GM12878 (cell line): ENCODE measurements around the gene WDR91. TPM values are rescaled to one million over a fixed set of nuclear protein-coding genes. Genes with fewer than 3 reads are reported as not detected.

Source experiments
- ATAC-seq: fragments of 200-7000 bp; cut with Tn5 transposase; 3 replicates; pipeline ENCODE4 v1.9.1; 2020; ENCODE audit warnings: mild to moderate bottlenecking, moderate library complexity
- BruUV-seq: library from RNA; stranded (reverse); fragments of 400-500 nt; replicated peaks from 2 replicates; lab custom pipeline; 2021; lab: Mats Ljungman, UMichigan
- CTCF ChIA-PET: fragments of 300-600 bp; sonication (Branson Sonifier 250); formaldehyde crosslinking; extraction: SDS; loops from one replicate; lab custom pipeline; 2021; ENCODE audit warnings: inconsistent platforms; lab: Yijun Ruan, JAX
- POLR2A ChIA-PET: fragments of 350-600 bp; formaldehyde crosslinking; extraction: SDS; loops from one replicate; lab custom pipeline; 2021; ENCODE audit warnings: inconsistent platforms; lab: Charles Lee
- RAD21 ChIA-PET: fragments of 300-600 bp; sonication (Branson Sonifier 250); formaldehyde crosslinking; loops from one replicate; lab custom pipeline; 2023; ENCODE audit warnings: antibody characterized with exemption; ENCODE audit not compliant: unreplicated experiment; lab: Charles Lee
- SMC1A ChIA-PET: fragments of 300-600 bp; sonication (Branson Sonifier 250); formaldehyde crosslinking; loops from one replicate; lab custom pipeline; 2023; ENCODE audit not compliant: unreplicated experiment, uncharacterized antibody; lab: Charles Lee
- DNase-seq: peaks from one replicate; pipeline ENCODE4 v3.0.0-alpha.2; 2011; ENCODE audit warnings: low read depth, low spot score
- FAIRE-seq: peaks from 3 replicates; lab custom pipeline; 2011; peaks lifted over from hg19 to GRCh38; lab: Jason Lieb, UNC
- H2AFZ ChIP-seq: 2 replicates; pipeline ENCODE4 v1.6.0; 2011; ENCODE audit warnings: low read depth, low read length, control low read depth; ENCODE audit not compliant: control insufficient read depth
- H3K27ac ChIP-seq: 2 replicates; pipeline ENCODE4 v1.5.1; 2011; ENCODE audit warnings: control low read depth; ENCODE audit not compliant: control insufficient read depth, insufficient read depth
- H3K27me3 ChIP-seq, 2 experiments: replicated peaks in 1 of 2; 2 replicates each; pipeline versions ENCODE4 v1.6.0 to v1.6.1; 2011; ENCODE audit warnings: low read length in 1 of 2; ENCODE audit not compliant: control insufficient read depth in 2 of 2, insufficient read depth in 2 of 2
- H3K36me3 ChIP-seq, 2 experiments: 2 replicates each; pipeline ENCODE4 v1.5.1; 2011; ENCODE audit warnings: low read length in 1 of 2; ENCODE audit not compliant: control insufficient read depth in 2 of 2, insufficient read depth in 2 of 2
- H3K4me1 ChIP-seq: 2 replicates; pipeline ENCODE4 v1.6.1; 2011; ENCODE audit warnings: mild to moderate bottlenecking, low read length, moderate library complexity, mixed read lengths; ENCODE audit not compliant: control insufficient read depth, insufficient read depth
- H3K4me2 ChIP-seq: 2 replicates; pipeline ENCODE4 v1.6.0; 2011; ENCODE audit warnings: control low read depth; ENCODE audit not compliant: control insufficient read depth, insufficient read depth
- H3K4me3 ChIP-seq: fragments of 200-600 bp; sonication (generic); 2 replicates; pipeline ENCODE4 v1.5.1; 2016
- H3K79me2 ChIP-seq: 2 replicates; pipeline ENCODE4 v1.6.0; 2011; ENCODE audit warnings: low read length; ENCODE audit not compliant: control insufficient read depth, insufficient read depth
- H3K9ac ChIP-seq: 2 replicates; pipeline ENCODE4 v1.8.0; 2011; ENCODE audit warnings: low read length, control low read depth, mixed read lengths; ENCODE audit not compliant: control insufficient read depth, insufficient read depth
- H3K9me3 ChIP-seq: replicated peaks from 3 replicates; pipeline ENCODE4 v1.5.1; 2011; ENCODE audit warnings: mild to moderate bottlenecking, low read length; ENCODE audit not compliant: control insufficient read depth, insufficient read depth
- H4K20me1 ChIP-seq: 2 replicates; pipeline ENCODE4 v1.6.0; 2011; ENCODE audit not compliant: control insufficient read depth, insufficient read depth
- CHD2 ChIP-seq: IDR thresholded peaks from 2 replicates; pipeline ENCODE4 v1.6.1; 2011; ENCODE audit warnings: low read depth, low read length, improper control_type of control experiment, borderline replicate concordance
- CREB1 ChIP-seq: IDR thresholded peaks from 2 replicates; pipeline ENCODE4 v1.6.1; 2012; ENCODE audit warnings: low read depth, mild to moderate bottlenecking, inconsistent platforms
- ELK1 ChIP-seq: IDR thresholded peaks from 2 replicates; pipeline ENCODE4 v1.6.1; 2012; ENCODE audit warnings: low read depth, low read length, improper control_type of control experiment
- EP300 ChIP-seq, 2 experiments: fragments of 150-350 bp in 1 of 2; IDR thresholded peaks; 2 replicates each; pipeline ENCODE4 v1.6.1; 2011 to 2012; ENCODE audit warnings: low read depth in 2 of 2, low read length in 2 of 2, borderline replicate concordance in 1 of 2, improper control_type of control experiment in 1 of 2, inconsistent platforms in 1 of 2; ENCODE audit not compliant: control insufficient read depth in 1 of 2
- GATAD2B ChIP-seq: fragments of 450-650 bp; conservative IDR thresholded peaks from 2 replicates; pipeline ENCODE4 v1.6.1; 2017; ENCODE audit warnings: low read depth, mild to moderate bottlenecking, moderate library complexity
- HDAC2 ChIP-seq: fragments of 200-600 bp; sonication (generic); IDR thresholded peaks from 2 replicates; pipeline ENCODE4 v1.6.1; 2017
- KAT2A ChIP-seq: conservative IDR thresholded peaks from 2 replicates; pipeline ENCODE4 v1.6.1; 2011; ENCODE audit warnings: low read depth, low read length; ENCODE audit not compliant: control insufficient read depth
- MLLT1 ChIP-seq: fragments of 450-650 bp; IDR thresholded peaks from 2 replicates; pipeline ENCODE4 v1.6.1; 2016; ENCODE audit warnings: mild to moderate bottlenecking
- MTA2 ChIP-seq: fragments of 450-650 bp; IDR thresholded peaks from 2 replicates; pipeline ENCODE4 v1.6.1; 2016; ENCODE audit warnings: low read depth, mild to moderate bottlenecking, moderate library complexity
- PAX5 ChIP-seq: IDR thresholded peaks from 2 replicates; pipeline ENCODE4 v1.6.1; 2011; ENCODE audit warnings: low read depth, low read length, borderline replicate concordance
- PBX3 ChIP-seq: IDR thresholded peaks from 2 replicates; pipeline ENCODE4 v1.6.1; 2011; ENCODE audit warnings: mild to moderate bottlenecking, low read depth, low read length, moderate library complexity; ENCODE audit not compliant: insufficient replicate concordance
- RAD21 ChIP-seq: IDR thresholded peaks from 2 replicates; pipeline ENCODE4 v1.6.1; 2011; ENCODE audit warnings: mild to moderate bottlenecking, low read depth, low read length, moderate library complexity; ENCODE audit not compliant: insufficient read depth
- SIN3A ChIP-seq: IDR thresholded peaks from 2 replicates; pipeline ENCODE4 v1.6.1; 2012; ENCODE audit warnings: low read depth, low read length, improper control_type of control experiment
- SMAD5 ChIP-seq: IDR thresholded peaks from 2 replicates; pipeline ENCODE4 v1.6.1; 2016; ENCODE audit warnings: antibody characterized with exemption, low read depth
- SMARCA5 ChIP-seq: fragments of 450-650 bp; IDR thresholded peaks from 2 replicates; pipeline ENCODE4 v1.6.1; 2017; ENCODE audit warnings: mild to moderate bottlenecking
- STAT3 ChIP-seq: IDR thresholded peaks from 2 replicates; pipeline ENCODE4 v1.6.1; 2011; ENCODE audit warnings: low read depth, low read length, improper control_type of control experiment
- YY1 ChIP-seq: IDR thresholded peaks from 2 replicates; pipeline ENCODE4 v1.6.1; 2011; ENCODE audit warnings: low read depth, mild to moderate bottlenecking, low read length
- WGBS: methylation state at CpG from one replicate; pipeline ENCODE4 v1.1.6; 2016; ENCODE audit warnings: low lambda C conversion rate; ENCODE audit not compliant: insufficient replicate concordance, insufficient coverage; ENCODE audit errors: missing lambda C conversion rate; 5-methylcytosine and 5-hydroxymethylcytosine counted together
- in situ Hi-C: fragments of 300-500 bp; cut with MboI; formaldehyde crosslinking; loops from 9 replicates; pipeline ENCODE4 v1.14.3; 2018; ENCODE audit warnings: mixed read lengths
- intact Hi-C: fragments of 100-400 bp; cut with micrococcal nuclease; formaldehyde crosslinking; loops from one replicate; pipeline ENCODE4 v1.14.2; 2022; ENCODE audit not compliant: unreplicated experiment
- polyA plus RNA-seq, 11 experiments: library from polyadenylated mRNA; depleted of rRNA in 4 of 11; unstranded in 6 of 11; stranded (reverse) in 5 of 11; fragments of >200 nt; fragmentation: Nextera tagmentation in 4 of 11; fragmentation: Illumina TruSeq in 1 of 11; extraction: Ambion mirVana in 4 of 11; extraction: Trizol in 1 of 11; gene quantifications; 1 replicate in 1 of 11; 2 replicates in 10 of 11; pipeline versions ENCODE4 v1.2.1 to v1.2.3, GENCODE V29; 2011 to 2016; ENCODE audit warnings: inconsistent platforms in 2 of 11, missing spikeins in 2 of 11, low read depth in 1 of 11
- total RNA-seq, 4 experiments: library from RNA; depleted of rRNA in 3 of 4; stranded (reverse); fragments of >200 nt in 3 of 4; fragmentation: Illumina TruSeq in 1 of 4; extraction: Trizol in 1 of 4; gene quantifications; 2 replicates each; pipeline versions ENCODE4 v1.2.1 to v1.2.3, GENCODE V29; 2013 to 2021

Gene WDR91
- total and polyA plus RNA-seq, 10 of the 15 experiments (the other 5 are each of a cell fraction or from before 2014, with no cell fraction given), result 7.6 to 83.3 (median 16.5) TPM

GRCh38 chr7:135208102-135208793 lies 3.1 kb downstream of the WDR91 start (continued):
- peak in 1 of 2 experiments; percentile 27; a peak in 1 of 4 replicates for TF ChIP-seq EP300 (IDR thresholded peaks at IDR 0.05; ENCODE audit: borderline replicate concordance in 1 of 2, control insufficient read depth in 1 of 2, low read depth in 2 of 2, low read length in 2 of 2)

GRCh38 chr7:135207406-135208101 lies 3.8 kb downstream of the WDR91 start:
- peak overlapping the region; percentile 99 for H3K4me2 ChIP-seq
- no peaks in the 10 kb centered on the region for H3K9me3 ChIP-seq
- DNase-seq (no peak), ATAC-seq (peak; percentile 35), FAIRE-seq (peak; percentile 23)
- intact Hi-C loops, result loop anchor here (1.0 kb wide), 2 partner anchors 19 to 36 kb away; no protein-coding TSS in a partner anchor
- peaks cover 44% of the 10 kb centered on the region for H3K4me1 ChIP-seq
- in situ Hi-C loops, result no loop called here
- SMC1A ChIA-PET, result interaction anchor here (0.8 to 10.8 kb wide), 20 partner anchors 9 to 574 kb away, joined by 3 to 251 read pairs (median 4); partner anchors contain the start of genes AGBL3, CYREN and TMEM140
- POLR2A ChIA-PET, result interaction anchor here (1.1 to 10.8 kb wide), 10 partner anchors 10 to 221 kb away, joined by 3 to 299 read pairs (median 6); partner anchors contain the start of genes AGBL3 and CYREN
- CTCF ChIA-PET, result interaction anchor here (0.7 to 10.4 kb wide), 10 partner anchors 9 to 768 kb away, joined by 3 to 109 read pairs (median 4); partner anchors contain the start of genes AGBL3, CYREN and TMEM140
- RAD21 ChIA-PET, result interaction anchor here (0.7 to 11.2 kb wide), 11 partner anchors 17 to 220 kb away, joined by 3 to 230 read pairs (median 8); partner anchors contain the start of genes AGBL3, CYREN and TMEM140
- peaks cover 72% of the 10 kb centered on the region for H3K79me2 ChIP-seq
- TSS peak; percentile 94 for BruUV-seq
- H4K20me1 ChIP-seq, result no peaks in the 10 kb centered on the region
- peak overlapping the region; percentile 6 for H2AFZ ChIP-seq
- peak overlapping the region; percentile 71 for H3K9ac ChIP-seq
- H3K4me3 ChIP-seq, result peak overlapping the region; percentile 99
- no peaks in the 10 kb centered on the region for H3K27me3 ChIP-seq
- H3K36me3 ChIP-seq, result peaks cover 3 to 26% of the 10 kb centered on the region in 2 experiments; a peak in 2 of 4 replicates
- peak overlapping the region; percentile 92 for H3K27ac ChIP-seq
- 51% methylated on average over 8 of the region's 8 CpGs for WGBS
- TF ChIP-seq CHD2 (no peak), CREB1 (no peak), RAD21 (no peak), GATAD2B (no peak), SMAD5 (no peak), SMARCA5 (no peak; the same call in 1 of the 2 replicates), SIN3A (no peak), PBX3 (peak; percentile 86), PAX5 (no peak), HDAC2 (no peak), ELK1 (no peak), MTA2 (no peak), YY1 (no peak), STAT3 (no peak), KAT2A (no peak), MLLT1 (peak; percentile 49; the same call in 1 of the 2 replicates)
